Sigmoid colon (tissue), 7 donors: Measurements from ENCODE around the gene ZNF574. TPM values are rescaled to one million over a fixed set of nuclear protein-coding genes. Genes with fewer than 3 reads are reported as not detected.

Source experiments
- DNase-seq: peaks from one replicate; pipeline ENCODE4 v3.0.0-alpha.2; 2019
- H3K27ac ChIP-seq, 4 donors: fragments of 200-600 bp; sonication (generic); one replicate each; pipeline ENCODE4 v1.5.1; 2016 to 2019; ENCODE audit warnings: mild to moderate bottlenecking in 1 of 4
- H3K27me3 ChIP-seq, 3 donors: fragments of 200-600 bp; sonication (generic); one replicate each; pipeline ENCODE4 v1.5.1; 2019; ENCODE audit warnings: mild to moderate bottlenecking in 1 of 3
- H3K36me3 ChIP-seq, 4 donors: fragments of 200-600 bp; sonication (generic); one replicate each; pipeline ENCODE4 v1.5.1; 2016 to 2019
- H3K4me1 ChIP-seq, 4 donors: fragments of 200-600 bp; sonication (generic); one replicate each; pipeline ENCODE4 v1.5.1; 2017 to 2019
- H3K4me3 ChIP-seq, 4 donors: fragments of 200-600 bp; sonication (generic); one replicate each; pipeline ENCODE4 v1.5.1; 2017 to 2019; ENCODE audit warnings: mild to moderate bottlenecking in 2 of 4, moderate library complexity in 1 of 4
- H3K9me3 ChIP-seq, 4 donors: fragments of 200-600 bp in 3 of 4; sonication (generic) in 3 of 4; one replicate each; pipeline versions ENCODE4 v1.5.1 to v1.6.1; 2013 to 2019
- EP300 ChIP-seq, 4 donors: sonication (generic); formaldehyde crosslinking; IDR thresholded peaks; one replicate each; pipeline ENCODE4 v1.6.1; 2017; ENCODE audit warnings: antibody characterized with exemption in 4 of 4
- POLR2A ChIP-seq, 2 donors: fragments of 450-650 bp; IDR thresholded peaks; one replicate each; pipeline ENCODE4 v1.6.1; 2016; ENCODE audit warnings: antibody characterized with exemption in 2 of 2, mild to moderate bottlenecking in 2 of 2, moderate library complexity in 2 of 2
- POLR2AphosphoS5 ChIP-seq, 4 donors: sonication (generic); formaldehyde crosslinking; IDR thresholded peaks; one replicate each; pipeline ENCODE4 v1.6.1; 2017; ENCODE audit warnings: antibody characterized with exemption in 4 of 4
- WGBS, 2 donors: extraction: QIAGEN DNeasy Blood & Tissue Kit; methylation state at CpG; one replicate each; pipeline ENCODE4 v1.1.7; 2013; 5-methylcytosine and 5-hydroxymethylcytosine counted together
- intact Hi-C: fragments of 100-400 bp; cut with DNase I; formaldehyde crosslinking; loops from one replicate; pipeline ENCODE4 v1.15.1; 2023
- polyA plus RNA-seq, 3 donors: library from polyadenylated mRNA; stranded (reverse); fragments of 200-250 nt; gene quantifications; one replicate each; pipeline ENCODE4 v1.2.3, GENCODE V29; 2013
- total RNA-seq, 4 donors: library from RNA; depleted of rRNA; stranded (reverse); fragments of >200 nt; gene quantifications; one replicate each; pipeline ENCODE4 v1.1.0, GENCODE V29; 2016
- TF ChIP-seq, protein P1 (sequence below), 4 experiments: fragments of 450-650 bp in 3 of 4; fragments of 200-600 bp in 1 of 4; IDR thresholded peaks; one replicate each; pipeline ENCODE4 v1.5.1; 2016 to 2019; ENCODE audit warnings: antibody characterized with exemption in 4 of 4, mild to moderate bottlenecking in 3 of 4, moderate library complexity in 2 of 4
- donor health status: healthy with polysubstance abuse.
- donor health status: Bipolar disorder and iron deficiency.
- donor health status: healthy.

Gene ZNF574
- 10 to 100 TPM; 12.5 to 14.6 (median 13.1) TPM for total RNA-seq
- polyA plus RNA-seq: 1 to 10 TPM; 3.0 to 9.3 (median 5.5) TPM

- H3K27me3 ChIP-seq: no peaks in the 10 kb centered on the region
- H3K9me3 ChIP-seq: no peaks in the 10 kb centered on the region
- H3K27ac ChIP-seq: peak within 1 kb of the TSS; percentile 90 to 97 (median 96)
- H3K4me1 ChIP-seq: peaks cover 0 to 28% (median 23%) of the 10 kb centered on the region in 4 donors
- DNase-seq: peak; percentile 100
- H3K4me3 ChIP-seq: peak within 1 kb of the TSS; percentile 54 to 99 (median 92)
- H3K36me3 ChIP-seq: peaks cover 15 to 25% (median 21%) of the 10 kb centered on the region in 4 donors
- intact Hi-C loops: no loop called here
- WGBS, 2 donors: 0 to 1% methylated on average over 80 of the region's 80 CpGs
- TF ChIP-seq EP300 (IDR thresholded peaks at IDR 0.05) (no peak), POLR2AphosphoS5 (IDR thresholded peaks at IDR 0.05) (peak; percentile 91 to 94 (median 94)), POLR2A (IDR thresholded peaks at IDR 0.05) (peak; percentile 77 to 79)
- TF ChIP-seq, protein P1, sequence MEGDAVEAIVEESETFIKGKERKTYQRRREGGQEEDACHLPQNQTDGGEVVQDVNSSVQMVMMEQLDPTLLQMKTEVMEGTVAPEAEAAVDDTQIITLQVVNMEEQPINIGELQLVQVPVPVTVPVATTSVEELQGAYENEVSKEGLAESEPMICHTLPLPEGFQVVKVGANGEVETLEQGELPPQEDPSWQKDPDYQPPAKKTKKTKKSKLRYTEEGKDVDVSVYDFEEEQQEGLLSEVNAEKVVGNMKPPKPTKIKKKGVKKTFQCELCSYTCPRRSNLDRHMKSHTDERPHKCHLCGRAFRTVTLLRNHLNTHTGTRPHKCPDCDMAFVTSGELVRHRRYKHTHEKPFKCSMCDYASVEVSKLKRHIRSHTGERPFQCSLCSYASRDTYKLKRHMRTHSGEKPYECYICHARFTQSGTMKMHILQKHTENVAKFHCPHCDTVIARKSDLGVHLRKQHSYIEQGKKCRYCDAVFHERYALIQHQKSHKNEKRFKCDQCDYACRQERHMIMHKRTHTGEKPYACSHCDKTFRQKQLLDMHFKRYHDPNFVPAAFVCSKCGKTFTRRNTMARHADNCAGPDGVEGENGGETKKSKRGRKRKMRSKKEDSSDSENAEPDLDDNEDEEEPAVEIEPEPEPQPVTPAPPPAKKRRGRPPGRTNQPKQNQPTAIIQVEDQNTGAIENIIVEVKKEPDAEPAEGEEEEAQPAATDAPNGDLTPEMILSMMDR (IDR thresholded peaks at IDR 0.05): no peak
These were observed at the start of gene ZNF574 for GRCh38 chr19:42075616-42076379. TSS of gene ZNF574 (plus strand) at chr19:42076166. CDS start at chr19:42078607, 2,441 bp downstream.

DNA sequence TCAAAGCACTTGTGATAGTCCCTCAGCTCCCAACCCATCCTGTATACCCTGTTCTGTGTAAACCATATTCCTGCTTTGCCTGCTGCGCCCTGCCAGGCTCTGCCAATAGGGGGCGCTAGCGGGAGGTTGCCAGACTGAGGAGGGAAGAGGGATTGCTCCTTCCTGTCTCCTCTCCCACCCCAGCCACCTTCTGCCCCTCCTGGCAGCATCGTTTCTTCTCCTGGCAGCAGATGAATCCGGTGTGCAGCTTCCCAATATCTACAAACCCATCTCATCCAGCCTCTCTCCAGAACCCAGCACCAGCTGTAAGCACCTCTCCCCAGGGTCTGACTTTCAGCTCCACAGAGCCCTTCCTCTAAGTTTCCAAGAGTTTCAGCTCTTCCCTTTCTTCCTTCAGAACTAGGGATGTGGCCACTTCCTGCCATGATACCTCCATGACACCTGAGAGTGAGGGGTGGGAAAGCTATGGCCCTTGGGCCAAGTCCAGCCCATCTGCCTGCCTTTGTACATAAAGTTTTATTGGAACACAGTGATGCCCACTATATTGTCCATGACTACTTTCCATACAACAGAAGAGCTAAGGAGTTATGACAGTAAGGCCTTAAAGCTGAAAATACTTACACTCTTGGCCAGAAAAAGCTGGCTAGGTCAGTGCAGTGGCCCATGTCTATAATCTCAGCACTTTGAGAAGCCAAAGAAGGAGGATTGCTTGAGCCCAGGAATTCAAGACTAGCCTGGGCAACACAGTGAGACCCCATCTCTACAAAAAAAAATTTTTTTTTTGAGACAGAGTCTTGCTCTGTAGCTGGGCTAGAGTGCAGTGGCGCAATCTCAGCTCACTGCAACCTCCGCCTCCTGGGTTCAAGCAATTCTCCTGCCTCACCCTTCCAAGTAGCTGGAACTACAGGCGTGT lies 47.4 kb upstream of the ZNF574 start:
- peaks cover 0 to 10% (median 0%) of the 10 kb centered on the region in 4 donors for H3K36me3 ChIP-seq
- H3K27ac ChIP-seq: no peak overlapping the region
- no peak for TF ChIP-seq POLR2A (IDR thresholded peaks at IDR 0.05)
- TF ChIP-seq, protein P1 (IDR thresholded peaks at IDR 0.05): no peak
- TF ChIP-seq EP300 (IDR thresholded peaks at IDR 0.05): no peak
- 57 to 62% methylated on average over 8 of the region's 8 CpGs for WGBS, 2 donors
- H3K4me3 ChIP-seq: no peak overlapping the region
- H3K4me1 ChIP-seq: peaks cover 0 to 39% (median 34%) of the 10 kb centered on the region in 4 donors
- no peaks in the 10 kb centered on the region for H3K9me3 ChIP-seq
- intact Hi-C loops: no loop called here
- DNase-seq: no peak
- H3K27me3 ChIP-seq: no peaks in the 10 kb centered on the region

- TF ChIP-seq POLR2A (IDR thresholded peaks at IDR 0.05) (no peak), EP300 (IDR thresholded peaks at IDR 0.05) (no peak), POLR2AphosphoS5 (IDR thresholded peaks at IDR 0.05) (no peak)
- TF ChIP-seq, protein P1 (IDR thresholded peaks at IDR 0.05): no peak
- H3K4me1 ChIP-seq: peaks cover 0 to 22% (median 15%) of the 10 kb centered on the region in 4 donors
- intact Hi-C loops: loop anchor here (10.0 kb wide), 1 partner anchor 76 kb away; the partner anchor contains the start of gene RABAC1
- H3K4me3 ChIP-seq: no peak overlapping the region
- H3K27ac ChIP-seq: no peak overlapping the region
- H3K36me3 ChIP-seq: peaks cover 0 to 10% (median 0%) of the 10 kb centered on the region in 4 donors
- H3K9me3 ChIP-seq: no peaks in the 10 kb centered on the region
- H3K27me3 ChIP-seq: no peaks in the 10 kb centered on the region
- WGBS, 2 donors: 83% methylated on average over 7 of the region's 7 CpGs
- DNase-seq: no peak
These were observed 45.1 kb upstream of the ZNF574 start for GRCh38 chr19:42030645-42031440.

DNA sequence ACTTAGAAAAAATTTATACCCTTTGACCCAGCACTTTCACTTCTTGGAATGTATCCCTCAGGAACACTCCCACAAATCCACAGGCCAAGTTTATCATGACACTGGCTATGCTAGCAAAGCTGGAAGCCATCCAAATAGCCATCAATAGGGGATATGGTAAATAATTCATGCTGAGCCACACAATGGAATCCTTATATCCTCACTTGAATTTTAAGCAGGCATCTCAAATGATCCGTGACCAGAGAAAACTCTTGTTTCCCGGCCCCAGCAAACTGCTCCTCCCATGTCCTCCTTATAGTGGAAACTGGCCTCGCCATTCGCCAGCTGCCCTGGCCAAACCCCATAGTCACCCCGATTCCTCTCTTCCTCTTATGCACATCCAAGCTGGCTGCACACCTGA lies 43.5 kb upstream of the ZNF574 start:
- DNase-seq: no peak
- no peak for TF ChIP-seq POLR2A (IDR thresholded peaks at IDR 0.05)
- no peak for TF ChIP-seq EP300 (IDR thresholded peaks at IDR 0.05)
- TF ChIP-seq, protein P1 (IDR thresholded peaks at IDR 0.05): no peak
- no peak for TF ChIP-seq POLR2AphosphoS5 (IDR thresholded peaks at IDR 0.05)
- Histone ChIP-seq H3K27me3 (no peaks in the 10 kb centered on the region), H3K27ac (peak overlapping the region in 2 of 4 donors; percentile 8 to 43), H3K4me1 (peaks cover 0 to 20% (median 15%) of the 10 kb centered on the region in 4 donors), H3K36me3 (peaks cover 0 to 24% (median 0%) of the 10 kb centered on the region in 4 donors), H3K9me3 (no peaks in the 10 kb centered on the region), H3K4me3 (no peak overlapping the region)
- intact Hi-C loops: loop anchor here (10.0 kb wide), 1 partner anchor 78 kb away; the partner anchor contains the start of gene RABAC1
- WGBS, 2 donors: 18 to 67% methylated on average over 5 of the region's 5 CpGs
